Measurements from ENCODE around the gene TFR2.

Gene TFR2

DNA sequence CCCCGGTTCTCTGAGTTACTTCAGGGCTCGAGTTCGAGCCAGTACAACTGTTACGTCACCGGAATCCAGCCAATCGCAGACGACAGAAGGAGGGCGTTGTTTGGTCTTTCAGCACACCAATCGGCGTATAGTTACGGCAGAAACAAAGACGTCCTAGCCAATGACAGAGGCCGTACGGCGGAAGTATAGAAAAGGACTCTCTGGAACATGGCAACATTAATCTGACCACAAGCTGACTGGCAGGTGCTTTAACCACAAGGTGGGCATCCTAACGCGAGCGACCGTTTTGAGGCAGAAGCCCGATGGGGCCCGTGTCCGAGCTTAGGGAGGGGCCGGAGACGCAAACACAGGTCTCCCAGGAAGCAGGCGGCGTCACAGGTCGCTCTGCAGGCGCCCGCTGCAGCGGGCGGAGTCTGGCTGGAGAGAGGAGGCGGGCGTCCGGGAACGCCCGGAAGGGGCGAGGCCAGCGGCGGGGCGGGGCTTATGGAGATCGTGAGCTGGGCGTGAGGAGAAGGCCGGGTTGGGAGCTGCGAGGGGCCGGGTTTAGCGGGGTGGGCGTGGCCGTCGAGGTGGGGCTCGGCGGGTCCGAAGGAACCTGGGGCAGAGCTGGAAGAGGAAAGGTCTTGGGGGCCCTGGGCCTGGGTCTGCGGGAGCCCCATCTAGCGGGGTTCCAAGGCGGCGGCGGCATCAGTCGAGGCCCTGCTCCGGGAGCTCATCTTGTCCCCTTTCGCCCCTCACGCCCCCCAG is 29.2 kb downstream of the TFR2 start, which contains the start of gene MOSPD3:
TSS of gene MOSPD3 (plus strand) at position 558 of the 747 bp plus-strand sequence. CDS start 252 bp downstream, outside the sequence.
- peak; percentile 99 for DNase-seq

GRCh38 chr7:100609958-100610357 is 31.4 kb downstream of the TFR2 start:
- DNase-seq, result no peak

- no peak for DNase-seq
Measured at GRCh38 chr7:100607111-100607510, 34.2 kb downstream of the TFR2 start.

DNA sequence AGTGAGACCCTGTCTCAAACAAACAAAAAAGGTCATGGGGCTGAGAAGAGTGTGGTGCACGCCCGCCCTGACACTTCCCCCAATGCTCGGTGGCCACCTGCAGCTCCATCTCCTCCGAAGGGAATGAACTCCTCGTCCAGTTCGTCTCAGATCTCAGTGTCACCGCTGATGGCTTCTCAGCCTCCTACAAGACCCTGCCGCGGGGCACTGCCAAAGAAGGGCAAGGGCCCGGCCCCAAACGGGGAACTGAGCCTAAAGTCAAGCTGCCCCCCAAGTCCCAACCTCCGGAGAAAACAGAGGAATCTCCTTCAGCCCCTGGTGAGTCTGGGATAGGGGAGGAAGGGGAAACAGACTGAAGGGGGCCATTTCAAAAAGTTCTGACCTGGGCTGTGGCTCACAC is 35.0 kb downstream of the TFR2 start:
- DNase-seq, result no peak

GRCh38 chr7:100604976-100605911 is 36.1 kb downstream of the TFR2 start:
- peak; percentile 34 for DNase-seq

DNA sequence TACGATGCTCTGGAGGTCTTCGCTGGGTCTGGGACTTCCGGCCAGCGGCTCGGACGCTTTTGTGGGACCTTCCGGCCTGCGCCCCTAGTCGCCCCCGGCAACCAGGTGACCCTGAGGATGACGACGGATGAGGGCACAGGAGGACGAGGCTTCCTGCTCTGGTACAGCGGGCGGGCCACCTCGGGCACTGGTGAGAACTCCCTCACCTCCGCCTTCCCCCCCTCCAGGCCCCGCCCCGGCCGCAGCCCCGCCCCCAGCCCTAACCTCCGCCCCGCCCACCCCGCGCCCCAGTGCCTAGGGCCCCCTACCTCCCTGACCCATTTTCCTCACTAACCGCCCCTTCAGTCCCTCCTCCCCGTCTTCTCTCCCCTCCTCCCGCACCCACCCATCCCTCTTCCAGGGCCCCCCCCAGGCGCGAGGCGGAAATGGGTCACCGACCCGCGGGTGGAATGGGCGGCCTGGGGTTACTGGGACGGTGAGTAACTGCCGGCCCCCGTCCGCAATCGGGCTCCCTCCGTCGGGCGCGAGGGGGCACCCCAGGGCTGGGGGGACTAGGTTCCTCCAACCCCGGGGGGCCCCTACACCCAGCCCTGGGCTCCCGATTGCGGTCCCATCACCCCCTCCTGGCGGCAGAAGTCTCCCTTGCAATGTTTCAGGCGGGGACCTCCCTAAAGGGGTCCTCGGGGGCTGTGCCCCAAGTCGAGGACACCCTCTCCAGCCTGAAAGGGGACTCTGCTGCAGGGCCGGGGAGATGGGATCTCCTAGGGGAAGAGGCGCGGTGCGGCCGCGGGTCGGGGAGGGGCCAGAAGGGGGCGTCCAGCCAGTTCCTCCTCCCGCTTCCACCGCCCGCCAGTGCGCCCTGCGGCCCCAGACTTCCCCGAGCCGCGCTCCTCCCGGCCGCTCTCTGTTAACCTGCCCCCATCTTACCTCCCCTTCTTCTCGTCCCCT is 37.0 kb downstream of the TFR2 start:
- DNase-seq, result peak; percentile 75

GRCh38 chr7:100603726-100604027 is 37.7 kb downstream of the TFR2 start:
- DNase-seq, result peak; percentile 49

- DNase-seq, result peak; percentile 52
Measured at GRCh38 chr7:100602889-100603725, 38.2 kb downstream of the TFR2 start.

DNA sequence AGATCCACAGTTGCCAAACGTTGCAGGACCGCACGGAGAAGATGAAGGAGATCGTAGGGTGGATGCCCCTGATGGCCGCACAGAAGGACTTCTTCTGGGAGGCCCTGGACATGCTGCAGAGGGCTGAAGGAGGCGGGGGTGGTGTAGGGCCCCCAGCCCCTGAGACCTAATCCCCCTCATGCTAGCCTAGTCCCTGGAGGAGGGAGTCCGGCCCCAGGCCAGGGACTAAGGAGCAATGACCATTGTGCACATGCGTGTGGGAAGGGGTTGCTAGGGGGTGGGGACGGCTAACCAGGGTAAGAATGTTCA is 40.7 kb downstream of the TFR2 start:
- no peak for DNase-seq

DNA sequence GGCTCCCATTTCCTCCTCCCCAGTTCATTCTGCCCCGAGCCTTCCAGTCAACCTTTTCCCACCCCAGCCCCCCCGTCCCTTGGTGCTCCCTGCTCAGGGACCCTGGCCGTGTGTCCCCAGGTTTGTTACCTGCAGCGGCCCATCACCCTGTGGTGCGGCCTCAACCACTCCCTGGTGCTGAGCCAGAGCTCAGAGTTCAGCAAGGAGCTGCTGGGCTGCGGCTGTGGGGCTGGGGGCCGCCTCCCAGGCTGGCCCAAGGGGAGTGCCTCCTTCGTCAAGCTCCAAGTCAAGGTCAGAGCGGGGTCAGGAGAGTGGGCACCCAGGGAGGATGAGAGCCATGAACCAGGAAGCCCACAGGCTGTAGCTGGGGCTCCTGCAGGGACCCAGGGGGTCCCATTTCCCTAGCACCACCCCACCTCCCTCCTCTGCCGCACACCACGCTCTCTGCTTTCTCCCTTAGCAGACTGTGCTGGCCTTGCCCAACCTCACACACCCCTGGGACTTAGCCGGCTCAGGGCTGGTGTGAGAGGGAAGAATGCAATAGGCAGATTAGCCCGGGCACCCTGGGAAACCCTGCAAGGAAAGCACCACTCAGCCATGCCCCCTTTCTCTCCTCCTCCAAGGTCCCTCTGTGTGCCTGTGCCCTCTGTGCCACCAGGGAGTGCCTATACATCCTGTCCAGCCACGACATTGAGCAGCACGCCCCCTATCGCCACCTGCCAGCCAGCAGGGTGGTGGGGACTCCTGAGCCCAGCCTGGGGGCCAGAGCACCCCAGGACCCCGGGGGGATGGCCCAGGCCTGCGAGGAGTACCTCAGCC is 41.2 kb downstream of the TFR2 start:
- DNase-seq, result no peak

DNA sequence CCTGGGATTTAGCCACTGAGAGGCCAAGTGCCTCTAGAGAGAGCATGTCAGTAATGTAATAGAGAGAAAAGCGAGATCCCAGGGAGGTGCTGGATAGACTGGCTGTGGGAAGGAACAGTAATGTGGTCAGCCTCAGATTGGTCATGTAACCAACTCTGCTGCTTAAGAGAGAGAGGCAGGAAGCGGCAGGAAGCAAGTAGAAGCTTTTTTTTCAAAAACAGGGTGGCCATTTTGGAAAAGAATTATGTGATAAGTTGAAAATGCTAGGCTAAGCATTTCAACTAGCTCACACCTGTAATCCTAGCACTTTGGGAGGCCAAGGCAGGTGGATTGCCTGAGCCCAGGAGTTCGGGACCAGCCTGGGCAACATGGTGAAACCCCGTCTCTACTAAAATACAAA is 42.9 kb downstream of the TFR2 start:
- no peak for DNase-seq

DNA sequence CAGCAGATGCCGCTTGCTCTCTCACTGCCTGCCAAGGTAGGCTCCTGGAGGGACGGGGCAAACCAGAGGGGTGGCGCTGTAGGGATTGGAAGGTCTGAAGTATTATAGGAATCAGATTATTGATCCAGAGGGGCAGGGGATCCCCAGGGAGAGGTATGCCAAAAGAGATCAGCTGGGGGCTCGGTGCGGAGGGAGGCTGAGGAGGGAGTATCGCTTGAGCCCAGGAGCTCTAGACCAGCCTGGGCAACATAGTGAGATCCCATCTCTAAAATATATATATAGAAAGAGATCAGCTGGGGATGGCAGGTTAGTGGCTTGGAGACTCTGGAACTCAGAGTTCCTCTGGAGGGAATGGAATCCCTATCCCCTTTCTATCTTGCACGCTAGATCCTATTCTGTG is 46.2 kb downstream of the TFR2 start:
- DNase-seq, result no peak

DNA sequence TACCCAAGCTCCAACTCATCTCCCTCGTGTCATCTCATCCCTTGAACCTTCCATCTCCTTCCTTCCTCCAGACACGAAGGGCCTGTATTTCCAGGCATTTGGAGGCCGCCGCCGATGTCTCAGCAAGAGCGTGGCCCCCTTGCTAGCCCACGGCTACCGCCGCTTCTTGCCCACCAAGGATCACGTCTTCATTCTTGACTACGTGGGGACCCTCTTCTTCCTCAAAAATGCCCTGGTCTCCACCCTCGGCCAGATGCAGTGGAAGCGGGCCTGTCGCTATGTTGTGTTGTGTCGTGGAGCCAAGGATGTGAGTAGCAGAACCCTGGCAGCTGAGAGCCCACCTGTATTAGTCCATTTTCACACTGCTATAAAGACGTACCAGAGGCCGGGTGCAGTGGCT is 49.8 kb downstream of the TFR2 start:
- DNase-seq, result no peak

DNA sequence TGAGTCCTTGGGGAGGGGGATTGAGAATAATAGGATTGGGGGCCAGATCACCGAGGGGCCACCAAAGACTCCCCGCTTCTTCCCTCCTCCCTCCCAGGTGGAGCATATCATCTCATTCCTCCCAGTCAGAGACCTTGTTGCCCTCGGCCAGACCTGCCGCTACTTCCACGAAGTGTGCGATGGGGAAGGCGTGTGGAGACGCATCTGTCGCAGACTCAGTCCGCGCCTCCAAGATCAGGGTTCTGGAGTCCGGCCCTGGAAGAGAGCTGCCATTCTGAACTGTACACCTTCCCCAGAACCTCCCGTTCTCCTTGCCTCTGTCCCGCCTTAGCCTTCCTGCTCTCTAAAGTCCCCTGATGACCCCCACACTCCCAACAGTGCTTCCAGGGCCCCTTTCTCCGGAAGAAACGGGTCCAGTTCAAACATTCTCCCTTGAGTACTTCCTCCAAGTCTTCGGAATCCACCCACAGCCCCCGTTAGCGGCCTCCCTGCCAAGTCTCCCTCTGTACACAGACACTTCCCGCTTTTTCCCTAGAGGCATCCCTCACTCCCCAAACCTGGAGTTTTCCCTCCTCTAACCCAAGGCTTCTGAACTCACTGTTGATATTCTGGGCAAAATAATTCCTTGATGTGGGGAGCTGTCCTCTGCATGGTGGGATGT is 51.1 kb downstream of the TFR2 start:
- DNase-seq, result no peak

DNA sequence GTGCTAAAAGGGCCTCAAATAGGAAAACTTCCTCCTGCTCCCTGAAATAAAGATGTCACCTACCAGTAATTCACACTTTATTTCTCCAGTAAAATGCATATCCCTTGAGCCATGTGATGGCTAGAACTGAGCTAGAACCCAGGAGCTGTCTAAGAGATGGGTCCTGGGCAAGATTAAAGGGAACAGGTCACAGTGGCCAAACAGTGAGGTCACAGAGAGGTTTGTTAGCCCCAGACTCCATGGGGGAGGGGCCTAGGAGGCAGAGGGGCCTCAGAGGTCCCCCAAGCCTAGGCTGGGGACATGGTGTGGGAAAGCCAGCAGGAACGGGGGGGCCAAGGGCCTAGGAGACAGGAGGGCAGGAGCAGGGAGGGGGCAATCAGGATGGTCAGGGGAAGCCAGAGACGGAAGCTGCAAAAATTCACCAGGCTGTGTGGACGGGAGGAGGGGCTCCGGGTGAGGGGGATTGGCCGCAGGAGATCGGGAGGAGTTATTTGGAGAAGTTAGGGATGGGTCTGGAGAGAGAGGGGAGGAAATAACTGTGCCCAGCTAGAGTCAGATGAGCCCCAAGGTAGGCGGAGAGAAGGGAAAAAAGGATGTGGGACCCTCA is 51.9 kb downstream of the TFR2 start:
- no peak for DNase-seq

GRCh38 chr7:100588438-100588837 is 52.9 kb downstream of the TFR2 start:
- DNase-seq, result peak; percentile 9

DNA sequence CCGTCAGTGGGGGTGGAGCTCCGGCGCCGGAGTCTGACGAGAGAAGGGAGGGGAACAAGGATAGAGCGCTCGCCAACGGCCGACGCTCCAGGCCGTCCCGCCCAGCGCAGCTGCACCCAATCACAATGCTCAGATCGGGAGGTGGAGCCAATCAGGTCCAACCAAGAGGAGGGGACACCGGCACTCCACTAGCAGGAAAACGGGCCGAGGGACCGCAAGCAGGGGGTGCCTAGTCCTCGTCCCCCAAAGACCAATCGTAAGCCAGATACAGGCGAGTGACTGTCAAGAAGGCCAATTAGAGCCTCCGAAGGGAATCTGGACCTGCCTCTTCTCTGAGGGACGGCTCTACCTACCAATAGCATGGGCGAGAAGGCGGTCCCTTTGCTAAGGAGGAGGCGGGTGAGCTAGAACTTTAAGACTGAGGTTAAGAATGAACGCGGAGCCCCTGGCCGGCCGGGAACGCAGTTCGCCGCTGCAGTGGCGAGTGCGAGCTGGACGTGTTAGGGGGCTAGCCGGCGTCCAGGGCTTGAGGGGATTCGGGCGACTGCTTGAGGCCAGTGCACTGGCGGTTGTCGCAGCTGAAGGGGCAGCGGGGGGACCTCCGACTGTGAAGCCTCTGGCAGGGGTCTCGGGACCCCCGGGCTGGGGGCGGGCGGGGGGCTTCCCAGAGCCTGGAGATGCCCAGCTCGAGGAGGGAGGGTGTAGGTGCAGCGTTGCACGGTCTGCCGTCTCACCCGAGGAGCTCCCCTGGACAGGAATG is 54.9 kb downstream of the TFR2 start, which contains the start of gene FBXO24:
TSS of gene FBXO24 (plus strand) at position 63 of the 760 bp plus-strand sequence. CDS start at position 361, 298 bp downstream.
- peak; percentile 100 for DNase-seq

DNA sequence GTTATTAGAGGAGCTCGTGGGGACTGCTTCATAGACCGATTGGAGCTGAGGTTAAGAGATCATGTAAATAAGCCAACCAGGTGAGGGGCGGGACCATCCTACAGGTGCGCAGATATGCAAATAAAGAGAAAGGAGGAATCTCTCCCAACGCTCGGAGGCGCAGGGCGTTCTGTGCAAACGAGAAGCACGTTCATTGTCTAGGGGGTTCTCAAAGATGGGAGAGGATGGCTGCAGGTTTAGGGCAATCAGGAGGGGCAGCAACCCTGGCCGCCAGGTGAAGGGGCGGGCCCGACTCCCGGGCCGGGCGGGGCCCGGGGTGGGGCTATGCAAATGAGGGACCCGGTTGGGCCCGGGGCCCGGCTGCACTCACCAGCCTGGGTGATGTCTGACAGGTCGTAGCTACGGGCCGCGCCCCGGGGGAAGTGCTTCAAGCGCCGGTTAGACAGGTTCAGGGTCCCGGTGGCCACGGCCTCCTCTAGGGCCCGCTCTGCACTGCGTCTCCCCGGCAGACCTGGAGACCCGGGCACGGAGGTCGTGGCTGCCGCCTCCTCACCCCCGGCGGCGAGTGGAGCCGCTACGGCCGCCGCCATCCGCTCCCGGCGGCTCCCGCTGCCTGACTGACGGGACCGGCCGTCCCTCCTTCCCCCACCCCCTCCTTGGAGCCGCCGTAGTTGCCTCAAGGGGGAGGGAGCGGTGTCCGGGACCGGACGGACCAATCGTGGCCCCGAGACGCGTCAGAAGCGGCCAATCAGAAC is 55.7 kb downstream of the TFR2 start, which contains the start of gene LRCH4:
TSS of gene LRCH4 (minus strand) at position 619 of the 755 bp plus-strand sequence. CDS start at position 590, 29 bp downstream.
- peak; percentile 75 for DNase-seq

All from NCI-H69 (cell line).